GM19468 (cell line): ENCODE results near the gene DPP8.

Experiments used
- ATAC-seq: cut with Tn5 transposase; IDR thresholded peaks from one replicate; pipeline ENCODE4 v1.9.1; 2021; ENCODE audit warnings: mild to moderate bottlenecking, moderate library complexity, moderate number of reproducible peaks; ENCODE audit not compliant: unreplicated experiment; ENCODE audit errors: extremely low read depth

Gene DPP8

GRCh38 chr15:65434201-65434600 is 83.3 kb downstream of the DPP8 start:
- no peak for ATAC-seq

- ATAC-seq, result no peak
Measured at GRCh38 chr15:65431731-65432130, 85.8 kb downstream of the DPP8 start.

- ATAC-seq, result no peak
Measured at GRCh38 chr15:65426216-65426853, 91.2 kb downstream of the DPP8 start.

GRCh38 chr15:65424683-65425082 is 92.8 kb downstream of the DPP8 start:
- no peak for ATAC-seq

- no peak for ATAC-seq
Measured at GRCh38 chr15:65423976-65424679, 93.4 kb downstream of the DPP8 start.

- no peak for ATAC-seq
Measured at GRCh38 chr15:65423150-65423975, 94.1 kb downstream of the DPP8 start.

- no peak for ATAC-seq
Measured at GRCh38 chr15:65421360-65422215, 95.9 kb downstream of the DPP8 start.

- no peak for ATAC-seq
Measured at GRCh38 chr15:65420975-65421359, 96.5 kb downstream of the DPP8 start.

- no peak for ATAC-seq
Measured at GRCh38 chr15:65418596-65418995, 98.9 kb downstream of the DPP8 start.

GRCh38 chr15:65416845-65417416 is 100.6 kb downstream of the DPP8 start:
- no peak for ATAC-seq

- no peak for ATAC-seq
Measured at GRCh38 chr15:65414841-65415621, 102.5 kb downstream of the DPP8 start.

GRCh38 chr15:65413760-65414144 is 103.7 kb downstream of the DPP8 start:
- no peak for ATAC-seq

GRCh38 chr15:65413051-65413759 is 104.3 kb downstream of the DPP8 start:
- no peak for ATAC-seq

- no peak for ATAC-seq
Measured at GRCh38 chr15:65412556-65412955, 104.9 kb downstream of the DPP8 start.

- ATAC-seq, result no peak
Measured at GRCh38 chr15:65411465-65412071, 105.9 kb downstream of the DPP8 start.

- no peak for ATAC-seq
Measured at GRCh38 chr15:65410972-65411371, 106.5 kb downstream of the DPP8 start.

- ATAC-seq, result no peak
Measured at GRCh38 chr15:65410036-65410435, 107.5 kb downstream of the DPP8 start.

GRCh38 chr15:65409036-65409631 is 108.4 kb downstream of the DPP8 start:
- no peak for ATAC-seq
